Measurements from ENCODE around the gene LRPAP1.
"Not testable (repeated sequence)": the region's sequence is repeated elsewhere in the genome, so short reads cannot be mapped to it uniquely, and the experiment has no call there.

LRPAP1 gene

DNA sequence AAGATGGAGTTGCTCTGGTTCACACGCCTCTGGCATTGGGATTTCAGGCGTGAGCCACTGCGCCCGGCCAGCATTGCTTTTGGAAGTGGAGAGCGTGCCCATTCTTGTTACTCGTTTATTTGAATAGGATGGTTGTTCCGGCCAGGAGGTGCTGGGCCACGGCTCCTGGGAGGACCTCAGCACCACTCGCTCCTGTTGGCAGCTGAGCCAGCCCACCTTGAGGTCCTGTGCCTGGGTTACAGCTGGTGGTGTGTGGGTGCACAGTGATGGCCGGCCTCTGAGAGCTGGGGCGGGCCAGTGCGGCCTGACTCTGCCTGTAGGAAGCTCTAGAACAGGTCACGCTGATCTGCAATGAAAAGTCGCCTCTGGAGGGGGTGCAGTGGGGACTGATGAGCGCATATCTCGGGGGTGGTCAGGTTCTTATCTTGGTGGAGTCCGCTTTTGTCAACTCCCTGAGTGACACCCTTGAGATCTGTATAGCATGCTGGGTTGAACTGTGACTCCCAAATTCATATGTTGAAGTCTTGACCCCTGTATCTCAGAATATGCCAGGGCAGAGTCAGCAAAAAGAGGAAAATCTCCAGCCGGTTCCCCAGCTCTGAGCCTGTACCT, 23.3 kb upstream of the LRPAP1 start:
- not testable (repeated sequence) for H3K4me3 ChIP-seq (replicated peaks; ENCODE audit: low read depth, low read length); DNase-seq (ENCODE audit: low read depth)

DNA sequence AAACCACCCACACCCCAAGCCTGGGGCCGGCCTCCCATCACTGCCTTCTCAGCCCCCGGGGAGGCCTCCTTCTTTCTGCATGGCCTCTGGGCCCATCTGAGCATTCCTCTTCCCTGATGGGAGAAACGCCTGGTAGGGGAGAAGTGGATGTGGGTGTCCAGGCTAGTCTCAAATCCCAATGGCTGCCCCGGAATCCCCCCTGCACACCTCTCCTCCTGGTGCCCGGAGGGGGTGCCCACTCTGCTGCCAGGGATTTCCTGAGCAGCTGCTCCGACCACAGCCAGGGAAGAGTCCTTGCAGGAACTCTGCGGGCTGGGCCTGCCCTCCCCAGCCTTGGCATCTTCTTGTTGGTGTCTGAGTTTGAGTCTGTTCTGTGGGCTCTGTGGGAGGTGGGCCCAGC, 19.1 kb upstream of the LRPAP1 start:
- not testable (repeated sequence) for DNase-seq (ENCODE audit: low read depth); H3K4me3 ChIP-seq (replicated peaks; ENCODE audit: low read depth, low read length)

DNA sequence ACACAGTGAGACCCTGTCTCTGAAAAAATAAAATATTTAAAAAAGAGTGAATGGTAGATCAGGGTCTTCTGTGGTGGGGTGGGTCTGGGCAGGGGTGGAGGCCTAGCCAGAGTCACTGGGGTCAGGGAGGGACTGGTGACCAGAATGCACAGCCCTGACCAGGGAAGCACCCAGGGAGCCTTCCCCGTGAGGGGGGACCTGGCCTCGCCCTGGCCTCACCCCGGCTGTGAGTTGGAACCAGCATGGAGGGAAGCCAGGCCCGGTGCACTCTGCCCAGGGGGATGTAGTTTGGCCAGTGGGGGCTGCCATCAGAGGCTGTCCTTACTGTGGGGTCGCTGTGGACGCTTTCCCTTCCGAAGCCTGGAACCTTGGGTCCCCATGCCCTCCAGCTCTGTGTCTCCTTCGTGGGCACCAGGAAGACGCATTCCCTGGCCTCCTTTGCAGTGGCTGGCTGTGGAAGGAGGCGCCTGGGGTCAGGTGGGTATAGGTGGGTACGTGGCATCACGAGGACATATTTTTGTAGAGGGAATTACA, 18.6 kb upstream of the LRPAP1 start:
- DNase-seq (ENCODE audit: low read depth); H3K4me3 ChIP-seq (replicated peaks; ENCODE audit: low read depth, low read length): not testable (repeated sequence)

DNA sequence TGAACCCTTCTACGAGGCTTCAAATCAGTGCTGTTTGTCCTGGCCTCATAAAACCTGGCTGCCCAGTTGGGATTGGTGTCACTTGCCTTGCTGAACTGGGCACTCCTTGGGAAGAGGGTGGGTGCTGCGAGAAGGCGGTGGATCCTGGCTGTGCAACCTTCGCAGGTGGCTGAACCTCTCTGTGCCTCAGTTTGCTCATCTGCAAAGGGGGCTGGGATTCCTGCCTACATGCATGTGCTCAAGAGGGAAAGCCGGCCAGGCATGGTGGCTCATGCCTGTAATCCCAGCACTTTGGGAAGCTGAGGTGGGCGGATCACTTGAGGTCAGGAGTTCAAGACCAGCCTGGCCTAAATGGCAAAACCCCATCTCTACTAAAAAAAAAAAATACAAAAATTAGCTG, 17.8 kb upstream of the LRPAP1 start:
- H3K4me3 ChIP-seq (replicated peaks; ENCODE audit: low read depth, low read length); DNase-seq (ENCODE audit: low read depth): not testable (repeated sequence)

DNA sequence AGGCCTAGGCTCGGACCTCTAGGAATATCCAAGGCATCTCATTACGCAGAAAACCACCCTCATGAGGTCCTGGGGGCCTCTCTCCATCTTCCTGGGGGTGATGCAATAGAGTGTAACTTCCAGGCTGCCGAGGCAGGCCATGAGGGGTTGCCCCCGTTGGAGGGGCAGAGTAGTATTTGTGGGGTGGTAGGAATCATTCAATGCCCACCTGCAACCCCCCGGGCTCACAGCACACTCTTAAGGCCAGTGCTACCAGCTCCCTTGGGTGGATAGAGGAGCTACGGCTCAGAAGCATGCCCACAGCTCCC, 17.4 kb upstream of the LRPAP1 start:
- DNase-seq (ENCODE audit: low read depth); H3K4me3 ChIP-seq (replicated peaks; ENCODE audit: low read depth, low read length): not testable (repeated sequence)

DNA sequence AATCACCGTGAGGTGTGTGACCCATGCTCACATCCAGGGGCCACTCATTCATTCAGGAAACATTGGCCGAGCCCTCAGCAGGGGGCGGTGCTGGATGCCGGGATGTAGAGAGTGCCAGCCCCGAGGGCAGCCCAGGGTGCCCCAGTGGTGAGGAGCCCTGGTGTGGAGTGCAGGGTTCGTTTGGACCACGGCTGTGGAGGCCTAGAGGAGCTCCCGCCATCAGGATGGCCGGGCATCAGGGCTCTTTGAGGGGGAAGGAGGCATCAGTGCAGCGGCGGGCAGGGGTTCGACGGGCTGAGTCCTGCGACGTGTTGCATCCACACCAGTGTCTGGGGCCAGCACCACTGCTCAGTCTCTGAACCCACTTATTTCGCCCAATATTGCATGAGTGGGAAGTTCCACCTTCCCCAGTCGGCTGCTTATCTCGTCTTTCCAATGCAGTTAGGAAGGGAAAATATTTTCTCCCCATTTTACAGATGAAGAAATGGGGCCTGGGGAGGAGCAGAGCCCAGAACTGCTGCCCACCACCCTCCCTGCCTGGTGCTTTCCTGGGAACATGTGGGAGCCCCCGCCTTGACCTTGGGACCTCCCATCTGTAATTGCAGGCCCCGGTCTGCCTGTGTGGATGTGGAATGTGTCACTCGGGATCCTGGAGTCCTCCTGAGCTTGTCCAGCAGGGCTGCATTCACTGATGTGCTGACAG, 16.9 kb upstream of the LRPAP1 start:
- not testable (repeated sequence) for DNase-seq (ENCODE audit: low read depth); H3K4me3 ChIP-seq (replicated peaks; ENCODE audit: low read depth, low read length)

DNA sequence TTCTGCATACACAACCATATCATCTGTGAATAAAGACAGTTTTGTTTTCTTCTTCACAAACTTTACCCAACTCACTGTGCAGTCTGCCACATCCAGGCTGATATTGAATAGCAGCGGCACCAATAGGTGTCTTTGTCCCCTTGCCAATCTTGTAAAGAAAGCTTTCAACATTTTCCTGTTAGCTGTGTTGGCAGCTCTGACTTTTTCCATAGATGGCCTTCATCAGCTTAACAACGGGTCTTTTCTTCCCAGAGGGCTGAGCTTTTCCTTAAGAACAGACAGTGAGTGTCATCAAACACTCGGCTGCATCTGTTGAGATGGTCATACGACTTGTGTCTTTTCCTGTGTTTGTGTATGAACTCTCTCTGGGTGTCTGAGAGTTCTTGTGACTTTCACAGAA, 14.5 kb upstream of the LRPAP1 start:
- DNase-seq (ENCODE audit: low read depth); H3K4me3 ChIP-seq (replicated peaks; ENCODE audit: low read depth, low read length): not testable (repeated sequence)

DNA sequence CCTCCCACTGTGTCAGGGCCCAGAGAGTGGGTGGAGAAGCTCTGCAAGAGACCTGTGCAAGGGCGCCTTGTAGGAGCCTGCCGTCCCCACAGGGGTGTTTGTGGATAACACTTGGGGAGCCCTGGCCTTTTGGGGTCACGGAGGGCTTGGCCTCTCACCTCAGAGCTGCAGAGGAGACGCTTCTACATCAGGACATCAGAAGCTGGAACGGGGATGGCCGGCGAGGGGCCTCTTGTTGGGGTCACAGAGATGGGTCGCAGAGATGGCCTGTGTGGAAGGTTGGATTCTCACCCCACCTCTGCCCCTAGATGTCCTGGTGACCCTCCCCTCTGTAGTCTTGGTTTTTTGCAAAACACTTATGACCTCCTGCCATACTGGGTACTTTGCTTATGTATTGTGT, 13.1 kb upstream of the LRPAP1 start:
- not testable (repeated sequence) for DNase-seq (ENCODE audit: low read depth); H3K4me3 ChIP-seq (replicated peaks; ENCODE audit: low read depth, low read length)

DNA sequence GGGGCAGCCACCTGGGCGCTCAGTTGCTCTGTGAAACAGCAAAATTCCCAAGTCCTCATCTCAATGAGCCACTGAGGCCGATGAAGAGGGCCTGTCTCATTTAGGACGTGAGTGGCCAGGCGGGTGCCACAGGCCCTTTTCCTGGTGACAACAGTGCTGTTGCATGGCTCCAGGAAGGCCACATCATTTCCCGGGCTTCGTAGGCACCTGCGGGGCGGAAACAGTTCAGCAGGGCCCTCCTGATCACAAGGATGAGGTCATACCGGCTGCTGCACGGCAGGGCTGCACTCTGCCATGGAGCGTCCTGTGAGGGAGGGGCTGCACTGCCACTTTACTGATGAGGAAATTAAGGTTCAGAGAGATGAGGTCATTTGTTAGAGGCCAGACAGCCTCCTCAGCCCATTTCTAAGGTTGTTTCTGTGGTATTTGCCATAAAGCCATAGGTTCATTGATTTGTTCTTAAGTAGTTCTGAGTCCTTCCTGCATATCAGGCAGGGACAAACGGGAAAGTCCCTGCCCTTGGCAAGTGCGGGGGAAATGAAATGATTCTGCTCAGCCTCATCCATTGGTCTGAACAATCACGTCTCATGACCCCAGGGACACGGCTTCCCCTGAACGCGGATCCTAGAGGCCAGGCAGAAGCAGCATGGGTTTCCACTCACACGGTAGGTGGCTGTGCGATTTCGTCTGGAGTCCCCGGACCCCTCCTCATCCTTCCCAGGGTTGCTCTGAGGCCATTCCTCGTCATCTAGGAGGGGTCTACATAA, 12.2 kb upstream of the LRPAP1 start:
- not testable (repeated sequence) for DNase-seq (ENCODE audit: low read depth)

DNA sequence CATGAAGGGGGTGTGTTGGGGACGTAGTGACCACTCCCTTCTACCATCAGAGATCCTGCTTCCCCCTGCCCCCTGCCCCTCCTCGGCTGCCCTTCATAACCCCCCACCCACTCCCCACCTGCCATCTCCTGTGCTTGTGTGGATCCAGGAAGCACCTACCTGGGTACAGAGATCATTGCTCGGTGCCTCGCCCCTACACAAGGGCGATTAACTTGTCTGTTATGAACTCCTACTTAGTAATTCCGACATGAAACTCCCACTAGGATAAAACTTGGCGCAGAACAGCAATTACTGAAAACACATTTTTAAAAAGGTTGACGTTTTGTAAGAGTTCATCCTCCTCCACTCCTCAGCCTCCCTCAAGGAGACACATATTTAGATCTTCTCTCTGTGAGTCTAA, 11.2 kb upstream of the LRPAP1 start:
- not testable (repeated sequence) for DNase-seq (ENCODE audit: low read depth); H3K4me3 ChIP-seq (replicated peaks; ENCODE audit: low read depth, low read length)

More for the DNA sequence above, 12.2 kb upstream of the LRPAP1 start:
- H3K4me3 ChIP-seq (replicated peaks; ENCODE audit: low read depth, low read length), result not testable (repeated sequence)

DNA sequence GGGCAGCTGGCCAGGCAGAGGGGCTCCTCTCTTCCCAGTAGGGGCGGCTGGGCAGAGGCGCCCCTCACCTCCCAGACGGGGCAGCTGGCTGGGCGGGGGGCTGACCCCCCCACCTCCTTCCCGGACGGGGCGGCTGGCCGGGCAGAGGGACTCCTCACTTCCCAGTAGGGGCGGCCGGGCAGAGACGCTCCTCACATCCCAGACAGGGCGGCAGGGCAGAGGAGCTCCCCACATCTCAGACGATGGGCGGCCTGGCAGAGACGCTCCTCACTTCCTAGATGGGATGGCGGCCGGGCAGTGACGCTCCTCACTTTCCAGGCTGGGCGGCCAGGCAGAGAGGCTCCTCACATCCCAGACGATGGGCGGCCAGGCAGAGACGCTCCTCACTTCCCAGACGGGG, 6.7 kb upstream of the LRPAP1 start:
- DNase-seq (ENCODE audit: low read depth); H3K4me3 ChIP-seq (replicated peaks; ENCODE audit: low read depth, low read length): not testable (repeated sequence)

DNA sequence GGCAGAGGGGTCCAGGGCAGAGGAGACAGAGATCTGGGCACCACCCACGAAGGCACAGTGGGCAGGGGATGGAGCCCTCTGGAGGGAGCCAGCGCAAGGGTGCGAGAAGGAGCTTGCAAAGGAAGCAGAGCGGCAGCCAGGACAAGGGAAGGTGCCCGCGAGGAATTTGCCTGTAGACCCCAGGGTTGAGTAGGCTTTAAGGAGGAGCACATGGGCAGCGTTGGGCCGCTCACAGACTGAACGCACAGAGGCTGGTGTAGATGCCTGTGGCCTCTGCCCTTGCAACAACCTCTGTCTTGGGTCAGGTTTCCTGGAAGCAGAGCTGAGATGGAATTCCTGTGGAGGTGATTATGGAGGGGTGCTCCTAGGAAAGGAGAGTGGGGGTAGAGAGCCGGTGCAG, 3.6 kb upstream of the LRPAP1 start:
- DNase-seq (ENCODE audit: low read depth); H3K4me3 ChIP-seq (replicated peaks; ENCODE audit: low read depth, low read length): not testable (repeated sequence)

DNA sequence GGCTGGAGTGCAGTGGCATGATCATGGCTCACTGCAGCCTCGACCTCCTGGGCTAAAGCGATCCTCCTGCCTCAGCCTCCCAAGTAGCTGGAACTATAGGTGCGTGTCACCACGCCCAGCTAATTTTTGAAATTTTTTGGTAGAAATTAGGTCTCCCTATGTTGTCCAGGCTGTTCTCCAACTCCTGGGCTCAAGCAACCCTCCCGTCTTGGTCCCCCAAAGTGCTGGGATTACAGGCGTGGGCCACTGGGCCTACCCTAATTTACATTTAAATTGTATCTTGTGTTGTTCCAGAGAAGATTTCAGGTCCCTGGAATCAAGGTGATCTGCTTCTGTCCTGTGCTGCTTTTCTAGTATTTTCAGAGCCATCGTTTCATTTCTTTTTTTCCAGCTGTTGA, 1.2 kb upstream of the LRPAP1 start:
- no peak for DNase-seq (ENCODE audit: low read depth)
- H3K4me3 ChIP-seq (replicated peaks; ENCODE audit: low read depth, low read length), result no peak overlapping the region
- TF ChIP-seq, protein P1, sequence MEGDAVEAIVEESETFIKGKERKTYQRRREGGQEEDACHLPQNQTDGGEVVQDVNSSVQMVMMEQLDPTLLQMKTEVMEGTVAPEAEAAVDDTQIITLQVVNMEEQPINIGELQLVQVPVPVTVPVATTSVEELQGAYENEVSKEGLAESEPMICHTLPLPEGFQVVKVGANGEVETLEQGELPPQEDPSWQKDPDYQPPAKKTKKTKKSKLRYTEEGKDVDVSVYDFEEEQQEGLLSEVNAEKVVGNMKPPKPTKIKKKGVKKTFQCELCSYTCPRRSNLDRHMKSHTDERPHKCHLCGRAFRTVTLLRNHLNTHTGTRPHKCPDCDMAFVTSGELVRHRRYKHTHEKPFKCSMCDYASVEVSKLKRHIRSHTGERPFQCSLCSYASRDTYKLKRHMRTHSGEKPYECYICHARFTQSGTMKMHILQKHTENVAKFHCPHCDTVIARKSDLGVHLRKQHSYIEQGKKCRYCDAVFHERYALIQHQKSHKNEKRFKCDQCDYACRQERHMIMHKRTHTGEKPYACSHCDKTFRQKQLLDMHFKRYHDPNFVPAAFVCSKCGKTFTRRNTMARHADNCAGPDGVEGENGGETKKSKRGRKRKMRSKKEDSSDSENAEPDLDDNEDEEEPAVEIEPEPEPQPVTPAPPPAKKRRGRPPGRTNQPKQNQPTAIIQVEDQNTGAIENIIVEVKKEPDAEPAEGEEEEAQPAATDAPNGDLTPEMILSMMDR (IDR thresholded peaks at IDR 0.05; ENCODE audit: low read length, missing control alignments), result no peak
